Measurements from ENCODE around the gene PLA2R1.
A peak's percentile ranks its signal among the peaks of the same experiment; 100 is the strongest.

Gene PLA2R1

DNA sequence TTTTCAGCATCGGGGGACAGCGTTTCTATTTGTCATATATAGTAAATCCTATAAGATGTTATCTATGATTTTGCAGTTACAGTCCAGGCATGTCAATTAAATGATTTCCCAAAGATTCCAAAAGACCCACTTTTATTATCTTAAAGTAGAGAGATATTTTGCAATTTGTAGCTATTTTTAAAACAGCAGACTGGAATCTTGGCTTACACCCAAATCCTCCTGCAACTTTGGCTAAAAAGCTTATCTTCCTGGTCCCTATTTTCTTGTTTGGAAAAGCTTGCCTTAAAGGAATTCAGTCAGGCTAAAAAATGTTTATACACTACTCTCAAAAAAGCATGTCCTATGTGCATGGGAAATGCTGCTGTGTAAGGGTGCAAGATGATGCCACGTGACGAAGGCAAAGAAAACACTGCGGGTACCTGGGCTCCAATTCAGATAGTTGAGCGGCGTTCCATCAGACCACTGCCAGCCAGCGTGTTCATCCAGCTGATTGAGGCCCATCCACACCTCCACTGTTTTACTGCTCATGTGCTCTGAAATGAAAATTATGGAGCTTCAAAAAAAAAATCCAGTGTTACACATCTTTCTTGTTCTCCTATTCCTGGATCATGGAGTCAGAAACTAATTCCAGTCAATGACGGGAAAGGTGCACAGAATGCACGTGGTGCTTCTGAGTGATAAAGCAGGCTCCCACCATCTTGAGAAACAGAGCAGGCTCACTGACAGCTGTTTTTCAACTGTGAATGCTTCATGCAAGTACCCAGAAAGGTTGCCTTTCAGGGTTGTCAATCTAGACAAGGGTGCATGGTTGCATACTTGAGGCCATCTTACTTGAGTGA is 33.8 kb downstream of the PLA2R1 start:
- no peak for DNase-seq

DNA sequence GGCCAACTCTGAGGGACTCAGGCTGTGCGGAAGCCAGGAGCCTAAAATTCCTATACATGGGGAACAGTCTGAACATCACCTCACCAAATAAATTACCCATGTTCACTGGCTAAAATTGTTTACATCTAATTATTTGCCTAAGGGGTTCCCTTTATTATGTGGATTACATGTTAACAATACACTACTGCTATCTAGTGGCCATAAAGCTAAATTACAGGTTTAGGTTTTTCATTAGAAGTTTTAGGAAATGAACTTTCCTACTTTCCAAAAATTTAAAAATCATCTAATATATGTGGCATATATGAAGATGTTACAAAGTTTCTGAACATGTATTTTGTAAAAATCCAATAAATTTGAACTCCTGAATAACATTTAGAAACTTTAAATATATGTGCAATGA is 40.3 kb downstream of the PLA2R1 start:
- DNase-seq, result peak in 1 of 3 experiments; percentile 6

DNA sequence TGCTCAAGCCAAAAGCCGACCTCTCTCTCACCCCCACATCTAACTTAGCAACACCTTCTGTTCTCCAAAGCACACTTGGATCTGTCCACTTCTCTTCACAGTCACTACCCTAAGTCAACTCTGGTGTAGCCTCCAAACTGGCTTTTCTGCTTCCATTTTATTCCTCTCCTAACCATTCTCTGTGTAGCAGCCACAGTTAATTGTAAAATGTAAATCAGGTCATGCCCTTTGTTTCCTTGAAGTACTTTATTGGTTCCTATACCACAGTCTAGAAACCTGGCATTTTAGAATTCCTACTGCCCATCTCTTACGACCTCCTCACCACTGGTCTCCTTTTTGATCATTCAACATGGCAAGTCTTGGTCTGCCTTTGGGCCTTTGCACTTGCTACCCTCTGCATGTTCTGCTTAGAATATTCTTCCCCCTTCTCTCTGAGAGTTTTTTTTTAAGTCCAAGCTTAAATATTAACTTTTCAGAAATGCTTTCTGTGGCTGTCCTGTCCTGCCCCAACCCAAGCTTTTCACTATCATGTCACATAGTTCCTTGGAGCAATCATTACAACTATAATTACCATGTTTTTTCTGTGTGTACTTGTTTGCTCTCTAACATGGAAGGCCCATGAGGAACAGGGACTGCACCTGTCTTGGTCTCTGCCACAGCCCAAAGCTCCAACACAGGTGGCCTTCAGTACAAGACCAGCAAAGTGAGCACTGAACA is 42.9 kb downstream of the PLA2R1 start:
- DNase-seq, result no peak

DNA sequence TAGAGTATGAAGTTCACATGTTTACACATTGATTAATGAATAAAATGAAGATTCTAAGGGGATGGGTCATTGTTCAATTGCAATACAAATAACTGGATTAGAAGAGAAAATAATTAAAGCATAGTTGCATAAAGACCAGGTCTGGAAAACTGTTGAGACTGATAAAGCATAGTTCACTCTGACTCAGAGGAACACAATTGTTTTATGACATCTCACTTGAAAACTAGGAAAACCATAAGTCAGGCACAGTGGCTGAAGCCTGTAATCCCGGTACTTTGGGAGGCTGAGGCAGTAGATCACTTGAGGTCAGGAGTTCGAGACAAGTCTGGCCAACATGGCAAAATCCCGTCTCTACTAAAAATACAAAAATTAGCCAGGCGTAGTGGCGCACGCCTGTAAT is 46.7 kb downstream of the PLA2R1 start:
- no peak for DNase-seq

DNA sequence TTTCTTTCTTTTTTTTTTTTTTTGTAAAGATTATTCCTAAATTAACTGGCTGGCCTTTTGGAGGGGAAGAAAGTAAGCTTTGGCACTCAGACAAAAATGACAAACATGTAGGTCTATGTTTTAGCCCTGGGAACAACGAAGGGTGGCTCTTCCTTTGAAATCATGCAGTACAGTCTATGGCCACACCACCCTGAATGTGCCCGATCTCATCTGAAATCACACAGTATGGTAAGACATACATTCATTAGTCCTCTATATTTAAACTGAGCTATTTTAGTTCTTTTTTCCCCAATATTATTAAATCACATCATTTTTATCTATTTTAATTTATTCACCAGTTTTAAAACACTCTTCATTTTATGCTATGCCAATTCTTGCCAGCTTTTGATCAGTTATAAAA is 48.2 kb downstream of the PLA2R1 start:
- DNase-seq, result no peak

DNA sequence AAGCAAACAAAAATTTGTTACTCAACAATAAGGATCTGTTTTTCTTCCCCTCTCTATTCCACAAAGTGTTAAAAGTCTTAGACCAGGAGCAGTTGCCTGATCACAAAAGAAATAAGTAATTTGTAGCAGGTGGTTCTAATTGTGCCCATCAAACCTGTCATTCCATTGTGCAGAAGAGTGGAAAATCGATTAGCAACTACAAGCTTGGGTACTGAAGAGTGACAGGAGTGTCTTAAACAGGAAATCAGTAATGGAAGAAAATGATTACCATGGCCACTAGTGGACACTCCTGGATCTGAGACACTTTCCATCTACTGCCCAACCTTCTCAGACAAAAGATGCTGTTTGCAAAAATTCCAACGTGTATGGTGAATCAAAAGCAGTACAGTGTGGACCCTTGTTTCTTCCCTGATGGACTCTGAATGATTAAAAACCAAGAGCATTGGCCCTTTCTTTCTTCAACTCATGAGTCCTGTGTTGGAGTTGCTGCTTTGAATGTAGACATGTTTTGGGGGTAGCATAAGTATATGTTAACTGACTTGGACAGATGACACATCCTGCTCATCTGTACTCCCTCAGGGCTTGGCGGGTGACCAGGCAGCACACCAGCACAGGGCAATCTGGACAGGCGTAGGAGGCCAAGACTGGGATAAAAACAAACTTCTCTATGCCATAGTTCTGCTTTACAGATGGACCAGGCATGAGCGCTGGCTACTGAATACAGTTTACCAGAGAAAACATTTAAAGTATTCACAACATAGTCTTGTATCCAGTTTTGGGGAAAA is 51.9 kb downstream of the PLA2R1 start:
- peak in 1 of 3 experiments; percentile 34 for DNase-seq

DNA sequence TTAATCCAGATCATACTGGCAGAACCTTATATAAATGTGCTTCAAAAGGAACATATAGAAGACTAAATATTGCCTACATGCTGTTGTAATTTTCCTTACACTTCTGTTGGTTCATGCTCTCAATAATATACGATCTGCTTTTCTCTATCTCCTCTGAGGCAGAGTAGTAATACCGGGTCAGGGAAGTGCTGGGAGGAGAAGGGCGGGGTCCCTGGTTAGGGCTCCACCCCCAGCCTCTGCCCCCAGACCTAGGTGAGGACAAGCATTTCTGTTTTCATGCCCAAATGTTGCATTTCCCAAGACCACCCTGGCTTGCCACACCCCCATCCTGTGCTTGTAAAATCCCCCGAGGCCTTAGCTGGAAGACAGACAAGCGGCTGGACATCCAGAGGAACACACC is 55.3 kb downstream of the PLA2R1 start:
- no peak for DNase-seq

DNA sequence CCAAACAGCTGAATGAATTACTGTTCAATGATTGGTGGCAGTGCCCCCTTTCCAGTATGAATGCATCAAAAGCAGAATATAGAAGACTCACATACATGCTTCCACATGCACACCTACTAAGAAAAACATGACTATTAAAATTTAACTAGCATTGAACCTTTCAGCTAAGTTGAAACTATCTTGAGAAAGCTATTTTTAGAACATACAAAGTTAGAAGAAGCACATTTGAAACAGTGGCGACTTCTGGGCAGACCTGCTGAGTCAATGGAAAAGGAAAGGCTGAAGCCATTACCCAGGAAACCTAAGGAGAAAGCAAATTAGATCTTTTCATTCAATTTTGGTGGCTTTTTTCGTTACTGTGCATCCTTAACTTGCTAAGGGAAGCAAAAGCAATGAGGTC is 55.9 kb downstream of the PLA2R1 start:
- no peak for DNase-seq

DNA sequence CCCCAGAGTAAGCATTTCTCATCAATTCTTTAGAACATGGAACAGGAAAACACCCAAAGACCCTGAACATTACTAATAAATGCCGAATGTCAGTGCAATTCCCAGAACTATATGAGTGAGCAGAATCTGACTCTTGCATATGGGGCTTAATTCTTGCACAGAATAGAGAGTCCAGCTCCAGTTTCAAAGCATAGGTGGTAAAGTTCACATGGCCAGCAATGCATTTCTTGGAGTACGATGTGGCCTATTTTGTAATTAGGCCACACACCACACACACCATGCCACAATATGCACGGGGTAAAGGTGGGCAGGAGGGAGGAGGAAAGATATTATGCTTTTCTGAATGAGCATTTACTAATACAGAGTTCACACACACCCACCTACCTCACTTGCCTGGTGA is 56.5 kb downstream of the PLA2R1 start:
- no peak for DNase-seq

DNA sequence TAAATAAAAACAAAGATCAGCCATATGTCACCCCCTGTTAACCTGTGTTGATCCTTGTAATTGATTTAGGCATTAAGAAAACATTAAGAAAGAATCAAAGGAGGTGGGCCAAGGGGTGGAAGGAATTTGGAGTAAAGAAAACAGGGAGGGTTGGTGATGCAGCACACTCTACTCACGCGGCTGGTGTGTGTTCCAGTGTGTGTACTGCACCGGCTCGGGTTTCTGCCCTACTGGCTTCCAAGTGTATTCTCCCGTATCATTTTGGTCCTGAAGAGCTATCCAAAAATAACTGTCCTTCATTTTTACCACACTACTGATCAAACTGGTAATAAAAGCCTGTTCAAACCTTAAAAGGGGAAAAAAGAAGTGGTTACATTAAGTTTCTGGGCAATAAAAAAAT is 56.9 kb downstream of the PLA2R1 start:
- no peak for DNase-seq

DNA sequence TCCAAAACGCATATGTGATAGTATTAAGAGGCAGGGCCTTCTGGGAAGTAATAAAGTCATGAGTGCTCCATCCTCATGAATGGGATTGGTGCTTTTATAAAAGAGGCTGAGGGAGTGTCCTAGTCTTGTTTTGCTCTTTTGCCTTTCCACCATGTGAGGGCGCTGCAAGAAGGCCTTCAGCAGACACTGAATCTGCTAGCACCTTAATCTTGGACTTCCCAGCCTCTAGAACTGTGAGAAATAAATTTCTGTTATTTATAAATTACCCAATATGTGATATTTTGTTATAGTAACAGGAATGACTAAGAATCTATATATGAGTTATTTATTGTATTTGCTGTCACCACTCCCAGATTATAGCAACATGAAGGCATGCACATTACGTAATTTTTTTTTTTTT is 63.5 kb downstream of the PLA2R1 start:
- DNase-seq, result no peak

DNA sequence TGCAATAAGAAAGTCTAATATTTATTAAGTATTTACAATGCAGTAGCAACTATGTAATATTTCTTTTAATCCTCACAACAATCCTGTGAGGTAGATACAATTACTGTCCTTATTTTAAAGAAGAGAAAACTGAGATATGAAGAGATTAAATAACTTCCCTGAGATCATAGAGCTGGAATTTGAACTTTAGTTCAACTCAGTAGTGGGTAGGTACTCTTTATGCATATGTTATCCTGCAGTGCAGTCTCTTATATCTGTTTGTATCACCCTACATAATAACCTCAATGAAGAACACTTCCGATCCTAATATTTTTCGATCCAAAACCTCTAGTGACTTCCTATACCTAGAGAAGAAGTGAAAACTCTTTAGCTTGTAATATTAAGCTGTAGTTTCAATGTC is 64.2 kb downstream of the PLA2R1 start:
- no peak for DNase-seq

DNA sequence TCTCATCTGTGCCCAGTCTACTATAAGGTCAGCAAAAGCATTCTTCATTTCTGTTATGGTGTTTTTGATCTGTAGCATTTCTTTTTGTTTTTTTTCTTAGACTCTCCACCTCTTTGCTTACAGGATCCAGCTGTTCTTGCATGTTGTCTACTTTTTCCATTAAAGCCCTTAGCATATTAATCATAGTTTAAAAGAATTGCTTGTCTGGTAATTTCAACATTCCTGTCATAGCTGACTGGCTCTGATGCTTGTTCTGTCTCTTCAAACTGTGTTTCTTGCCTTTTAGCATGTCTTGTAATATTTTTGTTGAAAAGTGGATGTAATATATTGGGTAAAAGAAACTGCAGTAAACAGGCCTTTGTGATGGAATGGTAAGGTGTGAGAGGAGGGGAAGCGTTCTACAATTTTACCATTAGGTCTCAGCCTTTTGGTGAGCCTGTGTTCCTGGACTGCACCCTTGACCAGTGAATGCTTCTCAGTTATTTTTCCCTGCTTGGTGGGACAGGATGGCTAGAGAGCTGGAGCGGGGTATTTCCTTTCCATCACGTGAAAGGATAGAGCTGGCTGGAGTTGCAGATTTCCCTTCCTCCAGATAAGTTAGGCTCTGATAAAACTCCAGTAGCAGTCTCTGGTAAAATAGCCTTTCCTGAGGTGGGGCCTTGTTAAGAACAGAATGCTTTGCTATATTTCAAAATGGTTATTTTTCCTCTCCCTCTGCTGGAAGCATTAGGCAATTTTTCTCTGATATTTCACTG is 65.4 kb downstream of the PLA2R1 start:
- no peak for DNase-seq

DNA sequence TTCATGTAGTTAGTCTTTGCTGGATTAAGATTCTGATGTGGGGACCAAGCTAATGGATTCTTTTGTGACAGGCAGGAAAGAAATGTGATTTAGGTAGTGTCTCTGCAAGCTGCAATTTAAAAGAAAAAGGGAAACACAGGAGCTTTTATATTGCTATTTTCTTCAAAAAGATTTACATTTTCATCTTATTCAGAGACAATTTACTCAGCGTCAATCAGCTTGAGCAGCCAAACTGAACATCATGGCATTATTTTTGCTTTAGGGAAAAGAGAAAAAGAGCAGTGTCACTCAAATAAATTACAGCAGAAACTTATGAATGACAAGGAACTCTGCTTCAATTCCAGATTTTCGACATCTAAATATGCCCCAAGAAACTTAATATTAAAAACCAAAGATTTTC is 67.4 kb downstream of the PLA2R1 start:
- DNase-seq, result no peak

DNA sequence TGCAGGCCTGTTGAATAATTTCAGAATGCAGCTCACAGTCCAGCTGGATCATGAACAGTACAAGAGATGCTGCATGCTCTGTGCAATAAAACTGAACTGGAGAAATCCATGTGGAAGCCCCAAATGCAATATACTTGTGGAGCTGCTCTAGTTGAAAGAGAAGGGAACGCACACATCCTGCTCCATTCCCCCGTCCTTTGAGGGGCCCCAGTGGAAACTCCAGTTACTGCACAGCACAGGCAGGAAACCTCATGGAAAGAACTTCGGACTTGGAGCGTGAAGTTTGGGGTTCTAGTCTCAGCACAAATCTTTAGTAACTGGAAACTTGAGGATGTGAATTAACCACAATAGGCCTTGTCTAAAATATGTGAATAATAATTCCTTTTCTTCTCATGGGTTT is 73.2 kb downstream of the PLA2R1 start:
- no peak for DNase-seq

DNA sequence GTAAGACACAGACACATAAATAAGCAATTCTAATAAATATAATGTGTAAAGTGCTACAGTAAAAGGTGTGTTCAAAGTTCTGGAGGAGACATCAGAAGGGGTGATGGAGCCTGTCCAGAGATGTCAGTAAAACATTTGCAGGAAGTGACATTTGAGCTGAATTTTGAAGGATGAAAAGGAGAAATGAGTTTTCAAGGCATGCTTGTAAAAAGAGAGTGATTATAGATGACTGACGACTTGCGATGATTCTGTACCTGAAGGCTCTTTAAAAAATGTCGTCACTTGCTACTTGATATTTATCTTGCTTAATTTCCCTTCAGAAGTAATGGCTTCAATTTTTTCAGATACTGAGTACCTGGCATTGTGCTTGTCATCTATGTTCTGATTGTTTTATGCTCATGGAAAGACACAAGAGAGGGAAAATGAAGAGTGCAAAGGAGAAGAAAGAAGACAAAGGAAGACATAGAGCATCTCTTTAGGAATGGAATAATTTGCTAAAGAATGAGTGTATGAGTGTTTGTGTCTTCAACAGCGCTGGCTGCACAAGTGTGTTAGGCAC is 73.9 kb downstream of the PLA2R1 start:
- DNase-seq, result no peak

DNA sequence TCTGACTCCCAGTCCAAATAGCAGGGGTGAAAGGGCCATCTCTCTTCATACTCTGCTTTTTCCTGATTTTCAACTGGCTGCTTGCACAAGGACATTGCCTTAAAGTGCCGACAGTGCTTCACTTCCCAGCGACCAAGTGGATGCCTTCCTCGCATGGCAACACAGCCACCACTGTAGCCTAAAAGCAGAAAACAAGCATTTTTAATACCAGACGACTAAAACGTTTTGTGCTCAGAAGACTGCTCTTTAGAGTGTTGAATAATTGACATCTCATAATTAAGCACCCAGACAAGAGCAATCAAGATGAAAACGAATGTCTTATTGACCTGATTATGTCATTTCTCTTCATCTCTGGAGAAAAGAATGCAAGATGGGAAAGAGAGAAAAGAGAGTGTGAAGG is 75.2 kb downstream of the PLA2R1 start:
- DNase-seq, result no peak

DNA sequence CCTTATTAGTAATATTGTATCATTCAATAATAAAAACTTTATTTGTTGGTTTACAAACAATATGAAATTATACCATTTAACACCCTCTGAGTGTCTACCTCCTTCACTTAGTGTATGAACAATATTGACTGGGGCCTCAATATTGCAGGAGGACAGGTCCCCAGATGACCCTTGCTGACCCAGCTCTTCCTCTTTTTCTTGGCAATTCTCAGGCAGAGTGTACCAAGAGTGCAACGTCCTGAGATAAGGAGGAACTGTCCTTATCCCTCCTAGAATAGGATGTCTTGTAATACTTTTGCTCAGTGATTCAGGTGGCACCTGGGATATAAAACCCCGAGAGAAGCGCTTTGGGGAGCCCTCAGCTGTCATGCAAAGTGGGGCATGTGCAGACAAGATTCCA is 76.8 kb downstream of the PLA2R1 start:
- no peak for DNase-seq

DNA sequence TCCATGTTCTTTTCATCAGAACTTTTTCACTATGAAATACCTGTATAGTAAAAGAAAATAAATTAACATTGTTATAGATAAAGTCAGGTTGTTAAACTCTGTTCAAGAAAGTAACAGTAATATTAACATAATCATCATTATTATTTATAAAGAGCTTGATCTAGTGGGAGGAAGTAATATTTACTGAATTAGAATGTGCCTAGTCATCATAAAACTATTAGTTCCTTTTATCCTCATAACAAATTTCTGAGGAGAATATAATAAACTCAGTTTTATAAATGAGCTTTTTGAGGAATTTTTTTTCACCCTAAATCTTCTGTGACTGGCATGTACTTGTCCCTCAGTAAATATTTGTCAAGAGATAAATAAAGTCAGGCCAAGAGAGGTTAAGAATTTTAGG is 78.4 kb downstream of the PLA2R1 start:
- no peak for DNase-seq

DNA sequence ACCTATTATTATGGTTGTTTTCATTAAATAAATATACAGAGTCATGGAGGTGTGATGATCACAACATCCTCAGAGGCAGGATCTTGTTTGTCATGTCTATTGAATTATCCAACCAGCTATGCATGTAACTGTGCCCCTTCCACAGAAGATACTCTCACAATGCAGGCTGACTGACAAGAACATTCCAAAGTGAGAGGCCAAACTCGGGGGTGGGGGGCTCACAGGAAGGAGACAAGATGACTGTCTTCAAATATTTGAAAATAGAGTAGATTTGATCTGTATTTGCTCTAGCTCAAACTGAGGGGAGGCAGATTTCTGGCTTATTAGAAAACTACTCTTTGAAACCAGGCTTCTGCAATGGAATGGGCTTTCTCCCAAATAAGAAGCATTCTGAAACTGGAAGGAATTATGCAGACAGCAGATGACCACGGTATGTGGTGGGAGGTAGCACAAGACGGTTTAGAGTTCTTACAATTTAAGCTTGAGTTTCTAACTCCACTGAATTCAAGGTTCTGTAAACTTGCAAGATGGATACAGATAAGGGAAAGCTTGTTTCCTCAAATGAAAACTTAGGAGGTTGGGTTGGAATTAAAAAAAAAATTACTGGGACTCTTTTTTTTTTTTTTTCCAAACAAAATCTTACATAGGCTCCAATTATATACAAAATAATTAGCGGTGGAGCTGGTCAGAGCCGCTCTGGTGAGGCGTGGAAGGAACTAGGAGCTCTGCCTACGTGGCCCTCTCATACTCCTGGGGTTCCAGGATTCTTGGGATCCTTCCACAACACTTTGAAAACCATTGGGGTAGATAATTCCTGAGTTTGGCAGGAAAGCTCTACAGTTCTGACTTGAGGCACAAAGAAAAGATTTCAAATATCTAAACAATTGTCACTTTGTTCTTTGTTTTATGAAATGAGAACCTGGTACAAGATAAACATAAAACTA is 79.3 kb downstream of the PLA2R1 start:
- no peak for DNase-seq

DNA sequence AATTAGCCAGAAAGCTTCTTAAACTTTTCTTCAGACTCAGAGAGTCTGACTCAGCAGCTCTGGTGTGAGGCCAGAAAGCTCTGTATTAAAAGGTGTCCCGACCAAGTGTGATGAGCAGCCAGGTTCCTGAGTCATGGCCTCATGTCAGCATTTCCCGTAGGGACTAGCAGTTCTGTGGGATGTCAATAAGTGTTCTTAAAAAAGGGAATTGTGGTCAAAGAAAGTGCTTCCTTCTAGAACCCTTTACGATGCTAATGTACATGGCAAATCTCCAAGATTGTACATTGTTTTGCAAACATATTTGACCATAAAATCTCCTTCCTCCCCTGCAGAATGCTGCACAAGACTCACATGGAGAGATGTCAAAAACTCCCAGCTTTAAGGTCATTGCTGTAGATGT is 80.1 kb downstream of the PLA2R1 start:
- DNase-seq, result no peak

All from NCI-H1417 (cell line).